NOMO-1 treated with DMSO at 0.1 percent for 48 hours (cell line): Measurements from ENCODE around the gene ADGRB3.
"Not testable (repeated sequence)": the region's sequence is repeated elsewhere in the genome, so short reads cannot be mapped to it uniquely, and the experiment has no call there.

Source experiments
- DNase-seq: peaks from one replicate; lab custom pipeline; 2025; ENCODE audit not compliant: unreplicated experiment; lab: John Stamatoyannopoulos, UW

The ADGRB3 gene

GRCh38 chr6:68642977-68643376 is 7.9 kb downstream of the ADGRB3 start:
- DNase-seq = no peak

- DNase-seq = no peak
Observed at GRCh38 chr6:68649669-68650068, 14.6 kb downstream of the ADGRB3 start.

GRCh38 chr6:68650142-68650541 is 15.1 kb downstream of the ADGRB3 start:
- DNase-seq = no peak

- DNase-seq = no peak
Observed at GRCh38 chr6:68651011-68651985, 16.2 kb downstream of the ADGRB3 start.

- DNase-seq = no peak
Observed at GRCh38 chr6:68652117-68652536, 17.0 kb downstream of the ADGRB3 start.

GRCh38 chr6:68653074-68653705 is 18.1 kb downstream of the ADGRB3 start:
- DNase-seq = no peak

- no peak for DNase-seq
Observed at GRCh38 chr6:68653706-68654089, 18.6 kb downstream of the ADGRB3 start.

- DNase-seq = no peak
Observed at GRCh38 chr6:68654134-68654533, 19.1 kb downstream of the ADGRB3 start.

- DNase-seq = no peak
Observed at GRCh38 chr6:68655028-68655427, 19.9 kb downstream of the ADGRB3 start.

GRCh38 chr6:68657374-68658139 is 22.5 kb downstream of the ADGRB3 start:
- DNase-seq = no peak

GRCh38 chr6:68658338-68658737 is 23.3 kb downstream of the ADGRB3 start:
- DNase-seq = no peak

GRCh38 chr6:68673255-68673654 is 38.2 kb downstream of the ADGRB3 start:
- DNase-seq = no peak

- DNase-seq = no peak
Observed at GRCh38 chr6:68675548-68675947, 40.5 kb downstream of the ADGRB3 start.

- not testable (repeated sequence) for DNase-seq
Observed at GRCh38 chr6:68676094-68676493, 41.0 kb downstream of the ADGRB3 start.

- no peak for DNase-seq
Observed at GRCh38 chr6:68677058-68677457, 42.0 kb downstream of the ADGRB3 start.

GRCh38 chr6:68679399-68679798 is 44.3 kb downstream of the ADGRB3 start:
- DNase-seq = no peak

- no peak for DNase-seq
Observed at GRCh38 chr6:68680264-68680663, 45.2 kb downstream of the ADGRB3 start.

GRCh38 chr6:68689910-68690309 is 54.8 kb downstream of the ADGRB3 start:
- no peak for DNase-seq

- DNase-seq = no peak
Observed at GRCh38 chr6:68691120-68691519, 56.0 kb downstream of the ADGRB3 start.

GRCh38 chr6:68693271-68693670 is 58.2 kb downstream of the ADGRB3 start:
- DNase-seq = no peak

GRCh38 chr6:68695403-68695802 is 60.3 kb downstream of the ADGRB3 start:
- DNase-seq = no peak

GRCh38 chr6:68695838-68696237 is 60.8 kb downstream of the ADGRB3 start:
- DNase-seq = no peak
